K562 (cell line): ENCODE results near the gene DMD. TPM values are rescaled to one million over a fixed set of nuclear protein-coding genes. Genes with fewer than 3 reads are reported as not detected.

Experiments used
- ATAC-seq: fragments of 200-7000 bp; cut with Tn5 transposase; 3 replicates; pipeline ENCODE4 v1.9.1; 2020; ENCODE audit warnings: moderate library complexity
- BruUV-seq: library from RNA; stranded (reverse); fragments of 400-500 nt; replicated peaks from 2 replicates; lab custom pipeline; 2021; lab: Mats Ljungman, UMichigan
- CTCF ChIA-PET: fragments of 300-600 bp; formaldehyde crosslinking; extraction: SDS; loops from one replicate; lab custom pipeline; 2021; ENCODE audit warnings: low intra/inter-chr PET ratio; lab: Yijun Ruan, JAX
- POLR2A ChIA-PET: fragments of 300-600, 350-650 bp; sonication (Branson Sonifier 250); formaldehyde crosslinking; extraction: SDS; loops from one replicate; lab custom pipeline; 2021; ENCODE audit warnings: antibody characterized with exemption, inconsistent platforms; lab: Yijun Ruan, JAX
- DNase-seq, 4 experiments: peaks; one replicate each; pipeline versions ENCODE4 v3.0.0 to v3.0.0-alpha.2; 2011 to 2018; ENCODE audit warnings: low spot score in 3 of 4, mixed read lengths in 3 of 4; ENCODE audit errors: extremely low read depth in 1 of 4
- FAIRE-seq: peaks from 2 replicates; lab custom pipeline; 2011; peaks lifted over from hg19 to GRCh38; lab: Jason Lieb, UNC
- H2AFZ ChIP-seq: 2 replicates; pipeline ENCODE4 v1.6.0; 2011; ENCODE audit warnings: low read depth, low read length, control low read depth, inconsistent platforms
- H3K27ac ChIP-seq: fragments of 200-600 bp; 3 replicates; pipeline ENCODE4 v1.8.0; 2011; ENCODE audit warnings: low read depth, mild to moderate bottlenecking, control low read depth, inconsistent platforms, low read length, moderate library complexity, mixed read lengths; ENCODE audit errors: extremely low read depth
- H3K27me3 ChIP-seq, 2 experiments: fragments of 300-600 bp in 1 of 2; 2 replicates in 1 of 2; 3 replicates in 1 of 2; pipeline versions ENCODE4 v1.6.0 to v1.8.0; 2011; ENCODE audit warnings: inconsistent platforms in 2 of 2, low read length in 2 of 2, mild to moderate bottlenecking in 1 of 2, mixed read lengths in 1 of 2, moderate library complexity in 1 of 2; ENCODE audit not compliant: control insufficient read depth in 2 of 2, insufficient read depth in 2 of 2
- H3K36me3 ChIP-seq: fragments of 300-600 bp; 3 replicates; pipeline ENCODE4 v1.8.0; 2011; ENCODE audit warnings: mild to moderate bottlenecking, low read length, inconsistent platforms; ENCODE audit not compliant: control insufficient read depth, insufficient read depth
- H3K4me1 ChIP-seq, 2 experiments: fragments of 200-600 bp in 1 of 2; replicated peaks in 1 of 2; 2 replicates in 1 of 2; 3 replicates in 1 of 2; pipeline versions ENCODE4 v1.5.1 to v1.8.0; 2011; ENCODE audit warnings: inconsistent platforms in 2 of 2, low read length in 2 of 2, mild to moderate bottlenecking in 1 of 2, mixed read lengths in 1 of 2, moderate library complexity in 1 of 2; ENCODE audit not compliant: control insufficient read depth in 2 of 2, insufficient read depth in 2 of 2
- H3K4me2 ChIP-seq: 2 replicates; pipeline ENCODE4 v1.6.1; 2011; ENCODE audit warnings: low read length, control low read depth, inconsistent platforms, mixed read lengths; ENCODE audit not compliant: insufficient read depth
- H3K4me3 ChIP-seq: fragments of 200-600 bp; sonication (generic), shearing (Covaris generic); 2 replicates; pipeline ENCODE4 v1.5.1; 2016; ENCODE audit warnings: control low read depth, inconsistent platforms
- H3K79me2 ChIP-seq: fragments of 200-600 bp; 3 replicates; pipeline ENCODE4 v1.8.0; 2011; ENCODE audit warnings: low read length, inconsistent platforms; ENCODE audit not compliant: control insufficient read depth, insufficient read depth
- H3K9ac ChIP-seq, 2 experiments: 2 replicates each; pipeline versions ENCODE4 v1.6.0 to v1.6.1; 2011; ENCODE audit warnings: low read depth in 2 of 2, low read length in 2 of 2, control low read depth in 1 of 2, inconsistent platforms in 1 of 2, mild to moderate bottlenecking in 1 of 2, mixed read lengths in 1 of 2; ENCODE audit not compliant: insufficient read depth in 1 of 2
- H3K9me1 ChIP-seq: one replicate; pipeline ENCODE4 v1.6.0; 2011; ENCODE audit warnings: inconsistent platforms, mild to moderate bottlenecking, low read length, moderate library complexity; ENCODE audit not compliant: control insufficient read depth, insufficient read depth
- H3K9me3 ChIP-seq: replicated peaks from 2 replicates; pipeline ENCODE4 v1.5.1; 2011; ENCODE audit warnings: low read depth, low read length, inconsistent platforms; ENCODE audit not compliant: control insufficient read depth, insufficient read depth
- H4K20me1 ChIP-seq: replicated peaks from 2 replicates; pipeline ENCODE4 v1.6.1; 2011; ENCODE audit warnings: low read length, inconsistent platforms, mixed read lengths; ENCODE audit not compliant: control insufficient read depth, insufficient read depth
- ARNT ChIP-seq, 2 experiments: fragments of 450-650 bp; IDR thresholded peaks; 2 replicates each; pipeline ENCODE4 v1.6.1; 2016; ENCODE audit warnings: mild to moderate bottlenecking in 1 of 2
- E2F4 ChIP-seq: sonication (generic); formaldehyde crosslinking; IDR thresholded peaks from 2 replicates; pipeline ENCODE4 v1.8.0; 2022; ENCODE audit warnings: mild to moderate bottlenecking, low read depth, missing genetic modification reagents
- E4F1 ChIP-seq: fragments of 250-450 bp; sonication (Bioruptor Pico); IDR thresholded peaks from 2 replicates; pipeline ENCODE4 v1.5.0; 2021; ENCODE audit warnings: mild to moderate bottlenecking, borderline replicate concordance
- RBBP5 ChIP-seq: fragments of 200-600 bp; sonication (generic); IDR thresholded peaks from 2 replicates; pipeline ENCODE4 v1.6.1; 2012; ENCODE audit warnings: borderline replicate concordance, mild to moderate bottlenecking, low read length, control low read depth, inconsistent platforms; ENCODE audit not compliant: insufficient read depth, poor library complexity, severe bottlenecking
- ZFX ChIP-seq: sonication (generic); formaldehyde crosslinking; IDR thresholded peaks from 2 replicates; pipeline ENCODE4 v1.8.0; 2022; ENCODE audit warnings: mild to moderate bottlenecking, missing genetic modification reagents, moderate library complexity
- ZNF354B ChIP-seq: fragments of 250-450 bp; sonication (Bioruptor Pico); IDR thresholded peaks from 2 replicates; pipeline ENCODE4 v1.4.0; 2020
- WGBS: fragments of 100-300 bp; shearing (Covaris generic); methylation state at CpG from one replicate; pipeline ENCODE4 v1.1.6; 2016; ENCODE audit warnings: low coverage, mixed read lengths; ENCODE audit not compliant: insufficient coverage; ENCODE audit errors: missing lambda C conversion rate; 5-methylcytosine and 5-hydroxymethylcytosine counted together
- in situ Hi-C: fragments of 300-500 bp; cut with MboI; formaldehyde crosslinking; loops from 4 replicates; pipeline ENCODE4 v1.15.0; 2018; ENCODE audit warnings: inconsistent platforms, mixed read lengths
- intact Hi-C: fragments of 100-400 bp; cut with micrococcal nuclease; formaldehyde crosslinking; loops from 2 replicates; pipeline ENCODE4 v1.14.2; 2022
- polyA plus RNA-seq, 8 experiments: library from polyadenylated mRNA; depleted of rRNA in 4 of 8; stranded (reverse) in 5 of 8; unstranded in 3 of 8; fragments of >200 nt; fragmentation: Nextera tagmentation in 2 of 8; fragmentation: Illumina TruSeq in 1 of 8; extraction: Ambion mirVana in 2 of 8; extraction: Trizol in 1 of 8; gene quantifications; 2 replicates each; pipeline versions ENCODE4 v1.2.1 to v1.2.3, GENCODE V29; 2011 to 2014; ENCODE audit warnings: inconsistent platforms in 1 of 8, missing spikeins in 1 of 8
- total RNA-seq, 7 experiments: library from RNA; depleted of rRNA in 6 of 7; stranded (reverse); fragments of >200 nt in 6 of 7; fragmentation: Illumina TruSeq in 2 of 7; extraction: Trizol in 2 of 7; gene quantifications; 2 replicates each; pipeline versions ENCODE4 v1.2.1 to v1.2.3, GENCODE V29; 2011 to 2021; ENCODE audit warnings: low replicate concordance in 1 of 7

The DMD gene
- total and polyA plus RNA-seq, 9 of the 15 experiments (the other 6 are each of a cell fraction or from before 2014, with no cell fraction given): 3.8 to 20.4 (median 11.4) TPM

GRCh38 chrX:32538554-32538953, 672.8 kb downstream of the DMD start:
- H3K4me1 ChIP-seq: no peaks in the 10 kb centered on the region
- H2AFZ ChIP-seq: no peak overlapping the region
- no peaks in the 10 kb centered on the region for H3K9me3 ChIP-seq
- no peaks in the 10 kb centered on the region for H3K9me1 ChIP-seq
- 2% methylated on average over 6 of the region's 8 CpGs for WGBS
- no peaks in the 10 kb centered on the region for H3K27me3 ChIP-seq
- ChIA-PET CTCF (no interaction called here), POLR2A (no interaction called here)
- no peak overlapping the region for H3K4me3 ChIP-seq
- ATAC-seq: no peak
- H4K20me1 ChIP-seq: no peaks in the 10 kb centered on the region
- no peak for DNase-seq
- no peaks in the 10 kb centered on the region for H3K36me3 ChIP-seq
- FAIRE-seq: no peak
- intact Hi-C loops (no loop called here), in situ Hi-C loops (no loop called here)
- no peak overlapping the region for H3K27ac ChIP-seq
- no peak overlapping the region for H3K4me2 ChIP-seq
- no peak overlapping the region for H3K9ac ChIP-seq
- no peaks in the 10 kb centered on the region for H3K79me2 ChIP-seq
- TF ChIP-seq ZFX (CRISPR knock-in tag): no peak
- no peak for TF ChIP-seq E2F4 (CRISPR knock-in tag)
- no peak for TF ChIP-seq ZNF354B (CRISPR knock-in tag)
- no peak for TF ChIP-seq RBBP5
- TF ChIP-seq ARNT (IDR thresholded peaks at IDR 0.05): no peak
- no peak for TF ChIP-seq E4F1 (CRISPR knock-in tag)
- no TSS peak for BruUV-seq
